Measurements from ENCODE around the gene RASD2.

GRCh38 chr22:35578836-35579575, 38.4 kb downstream of the RASD2 start:
- TF ChIP-seq CTCF (conservative IDR thresholded peaks at IDR 0.05; ENCODE audit: low read length) (no peak), EZH2phosphoT487 (IDR thresholded peaks at IDR 0.05; ENCODE audit: borderline replicate concordance) (no peak)

Measured in Loucy (cell line).